Activated CD8-positive, alpha-beta memory T cell treated with anti-CD3 and anti-CD28 coated beads, Interleukin-2, amount 10 ng/mL, durations not matched to agents 7 days and 5 days (primary cell): Measurements from ENCODE around the gene TGFBR3. TPM values are rescaled to one million over a fixed set of nuclear protein-coding genes. Genes with fewer than 3 reads are reported as not detected.

Source experiments
- ATAC-seq: fragments of 150-1000 bp; cut with Tn5 transposase; one replicate; pipeline ENCODE4 v1.10.0; 2021; ENCODE audit warnings: moderate library complexity
- CTCF ChIA-PET: fragments of 350-600 bp; sonication (Branson Sonifier 250); formaldehyde crosslinking; loops from one replicate; lab custom pipeline; 2021; ENCODE audit warnings: antibody characterized with exemption; lab: Charles Lee
- DNase-seq: peaks from one replicate; pipeline ENCODE4 v3.0.0-alpha.2; 2020
- H3K27ac Mint-ChIP-seq: one replicate; pipeline ENCODE4 v1.8.0; 2021; ENCODE audit warnings: mild to moderate bottlenecking, mixed read lengths
- H3K27me3 Mint-ChIP-seq: one replicate; pipeline ENCODE4 v1.8.0; 2021; ENCODE audit warnings: mixed read lengths
- H3K36me3 Mint-ChIP-seq: one replicate; pipeline ENCODE4 v1.8.0; 2021; ENCODE audit warnings: mild to moderate bottlenecking, mixed read lengths
- H3K4me1 Mint-ChIP-seq: one replicate; pipeline ENCODE4 v1.8.0; 2021; ENCODE audit warnings: mixed read lengths
- H3K4me3 Mint-ChIP-seq: one replicate; pipeline ENCODE4 v1.8.0; 2021; ENCODE audit warnings: mild to moderate bottlenecking, moderate library complexity, mixed read lengths
- H3K9me3 Mint-ChIP-seq: one replicate; pipeline ENCODE4 v1.8.0; 2022; ENCODE audit warnings: low read depth, mixed read lengths
- total RNA-seq, 2 experiments: library from RNA; stranded (reverse); gene quantifications; one replicate each; pipeline ENCODE4 v1.2.3, GENCODE V29; 2021

The TGFBR3 gene
- total RNA-seq, 2 experiments from 2014 or later = 10.4 to 25.8 TPM

- DNase-seq = no peak
- H3K27me3 Mint-ChIP-seq = no peaks in the 10 kb centered on the region
- H3K27ac Mint-ChIP-seq = no peak overlapping the region
- H3K4me1 Mint-ChIP-seq = peaks cover 40% of the 10 kb centered on the region
- H3K36me3 Mint-ChIP-seq = peaks cover 45% of the 10 kb centered on the region
- CTCF ChIA-PET = no interaction called here
- no peaks in the 10 kb centered on the region for H3K9me3 Mint-ChIP-seq
- ATAC-seq = no peak
- no peak overlapping the region for H3K4me3 Mint-ChIP-seq
Measured at GRCh38 chr1:91700771-91701471, 185.0 kb downstream of the TGFBR3 start.

DNA sequence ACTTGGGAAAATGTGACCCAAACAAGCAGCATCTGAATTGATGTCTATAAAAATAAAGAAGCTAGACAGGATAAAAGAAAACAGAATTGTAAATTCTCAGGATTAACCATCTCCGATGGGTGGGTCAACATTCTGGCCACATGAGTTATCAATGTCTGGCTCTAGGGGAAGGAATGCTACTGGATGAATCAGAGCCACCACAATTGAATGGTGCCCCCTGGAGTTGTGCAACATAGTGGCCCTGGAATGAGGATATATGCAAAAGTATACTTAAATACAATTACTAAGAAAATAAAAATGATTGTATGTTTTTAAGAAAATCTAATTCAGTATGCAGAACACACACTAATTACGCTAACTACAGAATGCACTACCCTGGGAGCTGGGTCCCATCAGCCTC, 185.6 kb downstream of the TGFBR3 start:
- Mint-ChIP-seq H3K27me3 (no peaks in the 10 kb centered on the region), H3K9me3 (no peaks in the 10 kb centered on the region), H3K36me3 (peaks cover 47% of the 10 kb centered on the region), H3K27ac (no peak overlapping the region), H3K4me3 (no peak overlapping the region), H3K4me1 (peaks cover 42% of the 10 kb centered on the region)
- ATAC-seq = no peak
- no peak for DNase-seq
- CTCF ChIA-PET = no interaction called here

- H3K4me3 Mint-ChIP-seq = no peak overlapping the region
- no peak for ATAC-seq
- peak overlapping the region; percentile 1 for H3K27ac Mint-ChIP-seq
Measured at GRCh38 chr1:91699339-91699974, 186.5 kb downstream of the TGFBR3 start.

DNA sequence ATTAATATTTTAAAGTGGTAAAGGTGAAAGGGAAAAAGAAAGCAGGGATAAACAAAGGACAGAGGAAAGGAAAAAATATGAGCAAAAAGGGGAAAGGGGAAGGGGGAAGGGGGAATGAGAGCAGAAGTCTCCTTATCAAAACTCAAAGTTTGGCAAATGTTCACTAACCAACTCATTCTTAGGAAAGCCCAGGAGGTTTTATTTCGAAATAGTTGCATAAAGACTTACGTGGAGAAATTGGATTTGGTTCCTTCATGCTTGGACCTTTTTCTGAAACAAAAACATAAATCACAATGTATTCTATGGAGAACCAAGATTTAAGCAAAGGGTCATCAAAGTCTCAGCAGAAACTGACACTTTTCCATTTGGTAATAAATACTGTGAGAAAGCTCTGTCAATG, 188.1 kb downstream of the TGFBR3 start:
- ATAC-seq (no peak), DNase-seq (no peak)
- H3K27ac Mint-ChIP-seq = peak overlapping the region; percentile 87
- H3K4me1 Mint-ChIP-seq = peaks cover 50% of the 10 kb centered on the region
- no peaks in the 10 kb centered on the region for H3K9me3 Mint-ChIP-seq
- peaks cover 54% of the 10 kb centered on the region for H3K36me3 Mint-ChIP-seq
- peak overlapping the region; percentile 54 for H3K4me3 Mint-ChIP-seq
- H3K27me3 Mint-ChIP-seq = no peaks in the 10 kb centered on the region
- CTCF ChIA-PET = interaction anchor here (1.2 kb wide), 1 partner anchor 14 kb away, joined by 3 read pairs; no protein-coding TSS in a partner anchor

More at GRCh38 chr1:91699339-91699974, 186.5 kb downstream of the TGFBR3 start:
- H3K27me3 Mint-ChIP-seq = no peaks in the 10 kb centered on the region
- CTCF ChIA-PET = interaction anchor here (0.6 kb wide), 1 partner anchor 10 kb away, joined by 5 read pairs; no protein-coding TSS in a partner anchor
- H3K36me3 Mint-ChIP-seq = peaks cover 50% of the 10 kb centered on the region
- no peaks in the 10 kb centered on the region for H3K9me3 Mint-ChIP-seq
- DNase-seq = no peak
- H3K4me1 Mint-ChIP-seq = peaks cover 49% of the 10 kb centered on the region

DNA sequence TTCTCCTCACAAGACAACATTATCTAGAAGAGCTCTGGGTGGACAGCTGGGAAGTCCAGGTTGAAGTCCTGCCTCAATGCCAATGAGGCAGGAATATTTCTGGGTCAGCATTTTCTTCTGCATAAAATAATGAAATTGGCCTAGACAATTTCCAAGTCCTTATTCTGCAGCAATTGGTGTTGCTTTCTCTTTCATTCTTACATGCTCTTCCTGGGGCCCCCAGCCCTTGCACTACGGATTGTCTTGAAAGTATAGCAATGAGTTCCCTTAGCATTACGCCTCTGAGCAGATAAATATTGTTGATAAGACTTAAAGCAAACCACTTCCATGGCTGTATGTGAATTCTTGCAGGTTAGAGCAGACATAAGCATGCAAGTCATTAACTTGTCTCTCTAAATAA, 188.5 kb downstream of the TGFBR3 start:
- DNase-seq (peak; percentile 83), ATAC-seq (peak; percentile 99)
- CTCF ChIA-PET = interaction anchor here (0.8 to 1.2 kb wide), 3 partner anchors 9 to 19 kb away, joined by 3 to 5 read pairs (median 3); no protein-coding TSS in a partner anchor
- Mint-ChIP-seq H3K27ac (peak overlapping the region; percentile 87), H3K4me3 (peak overlapping the region; percentile 54), H3K4me1 (peaks cover 50% of the 10 kb centered on the region), H3K9me3 (no peaks in the 10 kb centered on the region), H3K27me3 (no peaks in the 10 kb centered on the region), H3K36me3 (peaks cover 58% of the 10 kb centered on the region)

- Mint-ChIP-seq H3K27ac (no peak overlapping the region), H3K9me3 (no peaks in the 10 kb centered on the region), H3K27me3 (no peaks in the 10 kb centered on the region), H3K36me3 (peaks cover 52% of the 10 kb centered on the region), H3K4me1 (peaks cover 50% of the 10 kb centered on the region), H3K4me3 (no peak overlapping the region)
- CTCF ChIA-PET = interaction anchor here (0.8 to 1.2 kb wide), 3 partner anchors 8 to 20 kb away, joined by 3 to 5 read pairs (median 3); no protein-coding TSS in a partner anchor
- DNase-seq (no peak), ATAC-seq (no peak)
Measured at GRCh38 chr1:91696321-91696720, 189.6 kb downstream of the TGFBR3 start.

- CTCF ChIA-PET = no interaction called here
- Mint-ChIP-seq H3K4me3 (no peak overlapping the region), H3K9me3 (no peaks in the 10 kb centered on the region), H3K36me3 (peaks cover 43% of the 10 kb centered on the region), H3K4me1 (peaks cover 34% of the 10 kb centered on the region), H3K27me3 (no peaks in the 10 kb centered on the region), H3K27ac (no peak overlapping the region)
- ATAC-seq = no peak
- no peak for DNase-seq
Measured at GRCh38 chr1:91693557-91693956, 192.4 kb downstream of the TGFBR3 start.

DNA sequence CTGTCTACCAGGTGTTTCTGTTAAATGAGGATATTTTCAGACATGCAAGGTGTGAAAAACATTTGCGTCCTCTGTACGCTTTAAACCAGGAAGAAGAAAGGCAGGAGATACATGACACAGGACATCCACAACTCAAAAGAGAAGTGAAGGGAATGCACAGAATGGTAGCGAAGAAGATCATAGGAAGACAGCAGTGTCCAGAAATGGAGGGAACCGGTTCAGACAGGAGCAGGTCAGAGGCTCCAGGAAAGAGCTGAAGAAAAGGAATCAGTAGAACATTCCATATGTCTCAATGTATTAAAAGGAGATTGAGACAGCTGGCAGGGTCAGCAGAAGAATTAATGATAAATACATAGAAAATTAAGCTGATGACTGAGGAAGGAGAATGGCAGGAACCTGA, 194.4 kb downstream of the TGFBR3 start:
- ATAC-seq (no peak), DNase-seq (no peak)
- Mint-ChIP-seq H3K9me3 (no peaks in the 10 kb centered on the region), H3K27ac (no peak overlapping the region), H3K36me3 (peaks cover 36% of the 10 kb centered on the region), H3K27me3 (no peaks in the 10 kb centered on the region), H3K4me3 (no peak overlapping the region), H3K4me1 (peaks cover 19% of the 10 kb centered on the region)
- CTCF ChIA-PET = no interaction called here

- Mint-ChIP-seq H3K27me3 (no peaks in the 10 kb centered on the region), H3K27ac (no peak overlapping the region), H3K9me3 (no peaks in the 10 kb centered on the region), H3K4me1 (peaks cover 22% of the 10 kb centered on the region), H3K36me3 (peaks cover 33% of the 10 kb centered on the region), H3K4me3 (no peak overlapping the region)
- CTCF ChIA-PET = interaction anchor here (0.7 kb wide), 1 partner anchor 9 kb away, joined by 5 read pairs; no protein-coding TSS in a partner anchor
- no peak for DNase-seq
- ATAC-seq = no peak
Measured at GRCh38 chr1:91689641-91690481, 196.1 kb downstream of the TGFBR3 start.

GRCh38 chr1:91687452-91687851, 198.5 kb downstream of the TGFBR3 start:
- peaks cover 37% of the 10 kb centered on the region for H3K4me1 Mint-ChIP-seq
- DNase-seq = no peak
- peaks cover 21% of the 10 kb centered on the region for H3K36me3 Mint-ChIP-seq
- H3K27me3 Mint-ChIP-seq = no peaks in the 10 kb centered on the region
- H3K4me3 Mint-ChIP-seq = no peak overlapping the region
- ATAC-seq = no peak
- H3K9me3 Mint-ChIP-seq = no peaks in the 10 kb centered on the region
- CTCF ChIA-PET = interaction anchor here (1.6 kb wide), 1 partner anchor 8 kb away, joined by 3 read pairs; no protein-coding TSS in a partner anchor
- no peak overlapping the region for H3K27ac Mint-ChIP-seq

GRCh38 chr1:91685994-91686393, 200.0 kb downstream of the TGFBR3 start:
- H3K9me3 Mint-ChIP-seq = no peaks in the 10 kb centered on the region
- ATAC-seq = no peak
- peaks cover 37% of the 10 kb centered on the region for H3K4me1 Mint-ChIP-seq
- H3K4me3 Mint-ChIP-seq = no peak overlapping the region
- no peak overlapping the region for H3K27ac Mint-ChIP-seq
- H3K27me3 Mint-ChIP-seq = no peaks in the 10 kb centered on the region
- peaks cover 22% of the 10 kb centered on the region for H3K36me3 Mint-ChIP-seq
- CTCF ChIA-PET = no interaction called here
- no peak for DNase-seq

GRCh38 chr1:91684481-91685196, 201.3 kb downstream of the TGFBR3 start:
- no peaks in the 10 kb centered on the region for H3K27me3 Mint-ChIP-seq
- peaks cover 37% of the 10 kb centered on the region for H3K4me1 Mint-ChIP-seq
- H3K36me3 Mint-ChIP-seq = peaks cover 21% of the 10 kb centered on the region
- H3K9me3 Mint-ChIP-seq = no peaks in the 10 kb centered on the region
- peak overlapping the region; percentile 92 for H3K27ac Mint-ChIP-seq
- DNase-seq = peak; percentile 55
- H3K4me3 Mint-ChIP-seq = peak overlapping the region; percentile 14
- peak; percentile 80 for ATAC-seq
- CTCF ChIA-PET = interaction anchor here (1.0 to 1.5 kb wide), 7 partner anchors 12 to 199 kb away, joined by 3 to 5 read pairs (median 3); no protein-coding TSS in a partner anchor
